MM.1S (cell line): ENCODE measurements around the gene DCLRE1B.

Experiments
- EZH2 ChIP-seq: fragments of 300-600 bp; sonication (generic); optimal IDR thresholded peaks from 2 replicates; pipeline ENCODE3; 2017; ENCODE audit warnings: low read depth, mild to moderate bottlenecking, antibody characterized with exemption, low read length, mixed read lengths
- EZH2phosphoT487 ChIP-seq: fragments of 300-600 bp; sonication (generic); IDR thresholded peaks from 2 replicates; pipeline ENCODE4 v1.6.1; 2018; ENCODE audit warnings: antibody characterized with exemption, low read length
- TF ChIP-seq, protein P1 (sequence below): fragments of 300-600 bp; sonication (generic); IDR thresholded peaks from 2 replicates; pipeline ENCODE4 v1.5.1; 2016; ENCODE audit warnings: antibody characterized with exemption, low read length, mixed read lengths

DNA sequence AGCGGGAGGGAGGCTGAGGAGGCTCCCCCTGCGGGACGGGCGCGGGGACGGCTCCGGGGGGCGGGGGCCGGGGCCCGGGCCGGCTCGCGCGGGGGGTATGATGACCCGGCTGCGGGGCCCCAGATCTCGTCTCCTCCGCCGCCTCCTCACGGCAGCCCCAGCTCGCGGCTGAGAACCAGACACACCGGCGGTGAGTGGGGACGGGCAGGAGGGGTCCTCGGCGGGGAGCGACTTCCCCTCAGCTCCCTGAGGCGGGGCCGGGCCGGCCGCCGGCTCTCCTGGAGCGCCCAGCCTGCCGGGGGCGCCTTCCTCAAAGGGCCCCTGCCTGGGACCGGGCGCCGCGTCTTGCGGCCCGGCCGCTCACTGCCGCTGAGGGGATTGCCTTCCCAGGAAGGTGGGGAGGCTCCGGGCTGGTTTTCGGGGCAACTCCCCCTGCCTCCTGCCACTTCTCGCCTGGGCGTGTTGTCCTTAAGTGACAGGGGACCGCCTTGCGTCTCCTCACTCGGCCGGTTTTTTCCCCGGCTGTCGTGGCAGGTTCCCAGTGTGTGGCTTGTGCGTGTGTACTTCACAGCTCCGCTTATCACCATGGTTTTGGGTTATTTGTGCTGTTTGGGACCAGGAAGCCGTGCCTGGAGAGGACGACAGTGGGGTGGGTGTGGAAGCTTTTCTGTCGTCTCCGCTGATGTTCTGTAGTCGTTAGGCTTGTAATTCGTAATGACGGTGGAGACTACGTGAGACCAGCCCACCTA, 24.8 kb downstream of the DCLRE1B start:
- TF ChIP-seq, protein P1, sequence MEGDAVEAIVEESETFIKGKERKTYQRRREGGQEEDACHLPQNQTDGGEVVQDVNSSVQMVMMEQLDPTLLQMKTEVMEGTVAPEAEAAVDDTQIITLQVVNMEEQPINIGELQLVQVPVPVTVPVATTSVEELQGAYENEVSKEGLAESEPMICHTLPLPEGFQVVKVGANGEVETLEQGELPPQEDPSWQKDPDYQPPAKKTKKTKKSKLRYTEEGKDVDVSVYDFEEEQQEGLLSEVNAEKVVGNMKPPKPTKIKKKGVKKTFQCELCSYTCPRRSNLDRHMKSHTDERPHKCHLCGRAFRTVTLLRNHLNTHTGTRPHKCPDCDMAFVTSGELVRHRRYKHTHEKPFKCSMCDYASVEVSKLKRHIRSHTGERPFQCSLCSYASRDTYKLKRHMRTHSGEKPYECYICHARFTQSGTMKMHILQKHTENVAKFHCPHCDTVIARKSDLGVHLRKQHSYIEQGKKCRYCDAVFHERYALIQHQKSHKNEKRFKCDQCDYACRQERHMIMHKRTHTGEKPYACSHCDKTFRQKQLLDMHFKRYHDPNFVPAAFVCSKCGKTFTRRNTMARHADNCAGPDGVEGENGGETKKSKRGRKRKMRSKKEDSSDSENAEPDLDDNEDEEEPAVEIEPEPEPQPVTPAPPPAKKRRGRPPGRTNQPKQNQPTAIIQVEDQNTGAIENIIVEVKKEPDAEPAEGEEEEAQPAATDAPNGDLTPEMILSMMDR = no peak
- TF ChIP-seq EZH2 = no peak
- no peak for TF ChIP-seq EZH2phosphoT487
